Mammary epithelial cell (primary cell): ENCODE measurements around the gene CD99L2.

Source experiments
- CTCF ChIP-seq, 2 donors: IDR thresholded peaks in 1 of 2; conservative IDR thresholded peaks in 1 of 2; 2 replicates each; pipeline ENCODE4 v1.5.1; 2011 to 2012; ENCODE audit warnings: inconsistent platforms in 2 of 2, low read length in 2 of 2, mild to moderate bottlenecking in 2 of 2, control low read depth in 1 of 2, low read depth in 1 of 2; ENCODE audit not compliant: insufficient read depth in 1 of 2; ENCODE audit errors: extremely low read depth in 1 of 2
- EZH2 ChIP-seq: IDR thresholded peaks from 2 replicates; pipeline ENCODE4 v1.6.1; 2012; ENCODE audit warnings: low read length, inconsistent platforms, borderline replicate concordance

- no peak for TF ChIP-seq EZH2
- no peak for TF ChIP-seq CTCF (conservative IDR thresholded peaks at IDR 0.05 in 1 of 2, IDR thresholded peaks at IDR 0.05 in 1 of 2; ENCODE audit: extremely low read depth in 1 of 2, insufficient read depth in 1 of 2, low read depth in 1 of 2, low read length in 2 of 2)
Measured at GRCh38 chrX:150768132-150768485, 130.4 kb downstream of the CD99L2 start.
